GM21381 (cell line): Measurements from ENCODE around the gene CMTM1.

Experiments
- ATAC-seq: cut with Tn5 transposase; IDR thresholded peaks from one replicate; pipeline ENCODE4 v1.9.1; 2021; ENCODE audit warnings: mild to moderate bottlenecking, moderate library complexity; ENCODE audit not compliant: unreplicated experiment

The CMTM1 gene

GRCh38 chr16:66538910-66539309 lies 27.3 kb upstream of the CMTM1 start:
- no peak for ATAC-seq

- peak; percentile 73 for ATAC-seq
Observed at GRCh38 chr16:66539623-66540469, 26.4 kb upstream of the CMTM1 start.

- ATAC-seq, result no peak
Observed at GRCh38 chr16:66541388-66542355, 24.6 kb upstream of the CMTM1 start.

- no peak for ATAC-seq
Observed at GRCh38 chr16:66542396-66542795, 23.8 kb upstream of the CMTM1 start.

- no peak for ATAC-seq
Observed at GRCh38 chr16:66543541-66543940, 22.7 kb upstream of the CMTM1 start.

GRCh38 chr16:66544016-66544757 lies 22.1 kb upstream of the CMTM1 start:
- no peak for ATAC-seq

GRCh38 chr16:66547101-66547989 lies 18.9 kb upstream of the CMTM1 start:
- ATAC-seq, result no peak

GRCh38 chr16:66548068-66548467 lies 18.2 kb upstream of the CMTM1 start:
- ATAC-seq, result no peak

GRCh38 chr16:66548868-66549267 lies 17.4 kb upstream of the CMTM1 start:
- ATAC-seq, result no peak

GRCh38 chr16:66549284-66550131 lies 16.7 kb upstream of the CMTM1 start, which contains the start of gene TK2:
Gene TK2 (minus strand): TSS chr16:66550122. CDS start chr16:66550061, 61 bp downstream.
- ATAC-seq, result peak; percentile 30

- no peak for ATAC-seq
Observed at GRCh38 chr16:66551348-66551759, 14.9 kb upstream of the CMTM1 start.

GRCh38 chr16:66551788-66552285 lies 14.4 kb upstream of the CMTM1 start:
- peak; percentile 5 for ATAC-seq

GRCh38 chr16:66552286-66553177 lies 13.7 kb upstream of the CMTM1 start, which contains the start of gene CKLF:
Gene CKLF (plus strand): TSS chr16:66552576. CDS start chr16:66552716, 140 bp downstream.
- peak; percentile 78 for ATAC-seq

- no peak for ATAC-seq
Observed at GRCh38 chr16:66553223-66553622, 13.0 kb upstream of the CMTM1 start.

GRCh38 chr16:66554021-66554420 lies 12.2 kb upstream of the CMTM1 start:
- ATAC-seq, result no peak

- ATAC-seq, result no peak
Observed at GRCh38 chr16:66554495-66554894, 11.7 kb upstream of the CMTM1 start.

GRCh38 chr16:66560107-66560506 lies 6.1 kb upstream of the CMTM1 start:
- ATAC-seq, result no peak
